HL-60 (cell line): Measurements from ENCODE around the gene ATG101.

Experiments
- DNase-seq, 2 experiments: peaks; one replicate each; pipeline ENCODE4 v3.0.0-alpha.2; 2010 to 2020; ENCODE audit warnings: low read depth in 1 of 2, low spot score in 1 of 2
- H3K27ac ChIP-seq: fragments of 250-450 bp; sonication (Bioruptor Pico); replicated peaks from 2 replicates; pipeline ENCODE4 v1.5.1; 2020; ENCODE audit warnings: mild to moderate bottlenecking, moderate library complexity
- H3K27me3 ChIP-seq: fragments of 250-450 bp; sonication (Bioruptor Pico); 2 replicates; pipeline ENCODE4 v1.5.1; 2021; ENCODE audit warnings: mild to moderate bottlenecking, moderate library complexity; ENCODE audit not compliant: insufficient read depth, poor library complexity, severe bottlenecking
- H3K4me3 ChIP-seq: replicated peaks from 2 replicates; pipeline ENCODE4 v1.5.1; 2011; ENCODE audit warnings: mild to moderate bottlenecking, control low read depth, low read length; ENCODE audit not compliant: insufficient read depth
- GABPA ChIP-seq: IDR thresholded peaks from 2 replicates; pipeline ENCODE4 v1.6.1; 2012; ENCODE audit warnings: low read depth
- POLR2AphosphoS5 ChIP-seq: IDR thresholded peaks from 2 replicates; pipeline ENCODE4 v1.6.1; 2012; ENCODE audit warnings: low read depth
- SPI1 ChIP-seq: IDR thresholded peaks from 2 replicates; pipeline ENCODE4 v1.6.1; 2012; ENCODE audit warnings: low read depth, mild to moderate bottlenecking, borderline replicate concordance
- TF ChIP-seq, protein P1 (sequence below): IDR thresholded peaks from 2 replicates; pipeline ENCODE4 v1.6.1; 2012; ENCODE audit warnings: low read depth; ENCODE audit not compliant: insufficient replicate concordance
- TF ChIP-seq, protein P2 (sequence below): IDR thresholded peaks from one replicate; pipeline ENCODE4 v1.5.1; 2011; ENCODE audit warnings: low read length, control low read depth, inconsistent platforms; ENCODE audit not compliant: insufficient read depth

ATG101 gene

DNA sequence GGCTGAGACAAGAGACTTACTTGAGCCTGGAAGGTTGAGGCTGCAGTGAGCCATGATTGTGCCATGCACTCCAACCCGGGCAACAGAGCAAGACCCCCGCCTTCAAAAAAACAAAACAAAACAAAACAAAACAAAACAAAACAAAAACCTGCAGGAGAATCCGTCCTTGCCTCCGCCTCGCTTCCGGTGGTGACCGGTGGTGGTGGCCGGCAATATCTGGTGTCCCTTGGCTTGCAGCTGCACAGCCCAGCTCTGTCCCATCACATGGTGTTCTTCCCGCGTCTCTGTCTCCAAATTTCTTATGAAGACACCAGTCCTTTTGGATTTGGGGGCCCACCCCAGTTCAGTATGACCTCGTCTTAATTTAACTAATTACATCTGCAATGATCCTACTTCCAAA, 19.7 kb downstream of the ATG101 start:
- peaks cover 16% of the 10 kb centered on the region for H3K27me3 ChIP-seq
- TF ChIP-seq POLR2AphosphoS5: no peak
- TF ChIP-seq, protein P1, sequence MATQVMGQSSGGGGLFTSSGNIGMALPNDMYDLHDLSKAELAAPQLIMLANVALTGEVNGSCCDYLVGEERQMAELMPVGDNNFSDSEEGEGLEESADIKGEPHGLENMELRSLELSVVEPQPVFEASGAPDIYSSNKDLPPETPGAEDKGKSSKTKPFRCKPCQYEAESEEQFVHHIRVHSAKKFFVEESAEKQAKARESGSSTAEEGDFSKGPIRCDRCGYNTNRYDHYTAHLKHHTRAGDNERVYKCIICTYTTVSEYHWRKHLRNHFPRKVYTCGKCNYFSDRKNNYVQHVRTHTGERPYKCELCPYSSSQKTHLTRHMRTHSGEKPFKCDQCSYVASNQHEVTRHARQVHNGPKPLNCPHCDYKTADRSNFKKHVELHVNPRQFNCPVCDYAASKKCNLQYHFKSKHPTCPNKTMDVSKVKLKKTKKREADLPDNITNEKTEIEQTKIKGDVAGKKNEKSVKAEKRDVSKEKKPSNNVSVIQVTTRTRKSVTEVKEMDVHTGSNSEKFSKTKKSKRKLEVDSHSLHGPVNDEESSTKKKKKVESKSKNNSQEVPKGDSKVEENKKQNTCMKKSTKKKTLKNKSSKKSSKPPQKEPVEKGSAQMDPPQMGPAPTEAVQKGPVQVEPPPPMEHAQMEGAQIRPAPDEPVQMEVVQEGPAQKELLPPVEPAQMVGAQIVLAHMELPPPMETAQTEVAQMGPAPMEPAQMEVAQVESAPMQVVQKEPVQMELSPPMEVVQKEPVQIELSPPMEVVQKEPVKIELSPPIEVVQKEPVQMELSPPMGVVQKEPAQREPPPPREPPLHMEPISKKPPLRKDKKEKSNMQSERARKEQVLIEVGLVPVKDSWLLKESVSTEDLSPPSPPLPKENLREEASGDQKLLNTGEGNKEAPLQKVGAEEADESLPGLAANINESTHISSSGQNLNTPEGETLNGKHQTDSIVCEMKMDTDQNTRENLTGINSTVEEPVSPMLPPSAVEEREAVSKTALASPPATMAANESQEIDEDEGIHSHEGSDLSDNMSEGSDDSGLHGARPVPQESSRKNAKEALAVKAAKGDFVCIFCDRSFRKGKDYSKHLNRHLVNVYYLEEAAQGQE: no peak
- no peak for TF ChIP-seq SPI1
- TF ChIP-seq, protein P2, sequence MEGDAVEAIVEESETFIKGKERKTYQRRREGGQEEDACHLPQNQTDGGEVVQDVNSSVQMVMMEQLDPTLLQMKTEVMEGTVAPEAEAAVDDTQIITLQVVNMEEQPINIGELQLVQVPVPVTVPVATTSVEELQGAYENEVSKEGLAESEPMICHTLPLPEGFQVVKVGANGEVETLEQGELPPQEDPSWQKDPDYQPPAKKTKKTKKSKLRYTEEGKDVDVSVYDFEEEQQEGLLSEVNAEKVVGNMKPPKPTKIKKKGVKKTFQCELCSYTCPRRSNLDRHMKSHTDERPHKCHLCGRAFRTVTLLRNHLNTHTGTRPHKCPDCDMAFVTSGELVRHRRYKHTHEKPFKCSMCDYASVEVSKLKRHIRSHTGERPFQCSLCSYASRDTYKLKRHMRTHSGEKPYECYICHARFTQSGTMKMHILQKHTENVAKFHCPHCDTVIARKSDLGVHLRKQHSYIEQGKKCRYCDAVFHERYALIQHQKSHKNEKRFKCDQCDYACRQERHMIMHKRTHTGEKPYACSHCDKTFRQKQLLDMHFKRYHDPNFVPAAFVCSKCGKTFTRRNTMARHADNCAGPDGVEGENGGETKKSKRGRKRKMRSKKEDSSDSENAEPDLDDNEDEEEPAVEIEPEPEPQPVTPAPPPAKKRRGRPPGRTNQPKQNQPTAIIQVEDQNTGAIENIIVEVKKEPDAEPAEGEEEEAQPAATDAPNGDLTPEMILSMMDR: no peak
- TF ChIP-seq GABPA: no peak
- H3K4me3 ChIP-seq: no peak overlapping the region
- no peak for DNase-seq
- no peak overlapping the region for H3K27ac ChIP-seq

DNA sequence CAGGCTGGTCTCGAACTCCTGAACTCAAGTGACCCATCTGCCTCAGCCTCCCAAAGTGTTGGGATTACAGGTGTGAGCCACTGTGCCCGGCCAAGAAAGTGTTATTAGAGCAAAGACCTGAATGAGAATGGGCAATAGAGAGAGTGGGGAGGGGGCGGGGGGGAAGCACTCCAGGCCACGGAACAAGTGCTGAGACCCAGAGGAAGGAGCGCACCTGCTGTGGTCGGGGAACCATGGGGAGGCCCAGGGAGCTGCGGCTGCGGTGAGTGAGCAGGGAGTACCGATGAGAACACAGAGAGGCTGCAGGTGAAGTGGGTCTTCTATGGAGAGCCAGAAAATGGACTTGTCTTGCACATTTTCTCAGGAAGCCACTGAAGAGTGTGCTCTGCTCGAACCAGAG, 20.5 kb downstream of the ATG101 start:
- no peak for DNase-seq
- no peak overlapping the region for H3K4me3 ChIP-seq
- H3K27ac ChIP-seq: no peak overlapping the region
- H3K27me3 ChIP-seq: peaks cover 16% of the 10 kb centered on the region
- TF ChIP-seq, protein P2: no peak
- TF ChIP-seq POLR2AphosphoS5: no peak

- Histone ChIP-seq H3K4me3 (no peak overlapping the region), H3K27me3 (peaks cover 16% of the 10 kb centered on the region), H3K27ac (no peak overlapping the region)
- DNase-seq: no peak
- TF ChIP-seq SPI1 (no peak), GABPA (no peak), POLR2AphosphoS5 (no peak)
- TF ChIP-seq, protein P1: no peak
- TF ChIP-seq, protein P2: no peak
Measured at GRCh38 chr12:52091061-52091460, 21.3 kb downstream of the ATG101 start.

DNA sequence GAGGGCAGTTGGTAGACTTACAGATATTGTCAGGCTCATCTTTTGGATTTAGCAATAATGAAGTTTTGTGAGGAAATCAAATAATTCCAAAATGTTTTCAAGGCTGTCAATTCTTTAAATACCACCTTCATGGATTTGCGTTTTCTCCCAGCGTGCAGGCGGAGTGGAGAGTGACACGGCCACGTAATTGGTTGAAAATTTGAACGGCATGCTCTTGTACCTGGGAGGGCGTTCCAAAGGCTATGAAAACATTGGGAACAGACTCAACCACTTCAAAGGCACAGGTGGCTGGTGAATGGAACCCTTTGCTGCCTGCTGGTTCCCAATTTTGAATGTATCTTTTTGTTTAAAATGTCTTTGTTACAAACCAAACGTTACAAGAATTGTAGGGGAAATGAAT, 22.1 kb downstream of the ATG101 start:
- Histone ChIP-seq H3K4me3 (no peak overlapping the region), H3K27ac (no peak overlapping the region), H3K27me3 (peaks cover 13% of the 10 kb centered on the region)
- TF ChIP-seq POLR2AphosphoS5 (no peak), SPI1 (no peak), GABPA (no peak)
- TF ChIP-seq, protein P2: no peak
- TF ChIP-seq, protein P1: no peak
- no peak for DNase-seq
